Keratinocyte (primary cell): ENCODE measurements around the gene GNG13. TPM values are rescaled to one million over a fixed set of nuclear protein-coding genes. Genes with fewer than 3 reads are reported as not detected.

Source experiments
- DNase-seq: peaks from one replicate; pipeline ENCODE4 v3.0.0-alpha.2; 2011; ENCODE audit warnings: low read depth, missing footprints, low spot score
- FAIRE-seq: peaks from 2 replicates; lab custom pipeline; 2011; peaks lifted over from hg19 to GRCh38; lab: Jason Lieb, UNC
- H2AFZ ChIP-seq: 2 replicates; pipeline ENCODE4 v1.6.0; 2012; ENCODE audit warnings: low read length, control low read depth, inconsistent platforms; ENCODE audit not compliant: control insufficient read depth
- H3K27ac ChIP-seq: 2 replicates; pipeline ENCODE4 v1.5.1; 2011; ENCODE audit warnings: low read length; ENCODE audit not compliant: control insufficient read depth, insufficient read depth
- H3K27me3 ChIP-seq: 3 replicates; pipeline ENCODE4 v1.6.0; 2011; ENCODE audit warnings: low read length; ENCODE audit not compliant: control insufficient read depth, insufficient read depth; ENCODE audit errors: extremely low read depth
- H3K36me3 ChIP-seq, 2 experiments: 2 replicates in 1 of 2; 3 replicates in 1 of 2; pipeline ENCODE4 v1.5.1; 2011; ENCODE audit warnings: low read length in 2 of 2, mild to moderate bottlenecking in 1 of 2; ENCODE audit not compliant: control insufficient read depth in 2 of 2, insufficient read depth in 2 of 2; ENCODE audit errors: extremely low read depth in 1 of 2
- H3K4me1 ChIP-seq: 3 replicates; pipeline ENCODE4 v1.5.1; 2011; ENCODE audit warnings: low read length; ENCODE audit not compliant: control insufficient read depth, insufficient read depth; ENCODE audit errors: extremely low read depth
- H3K4me2 ChIP-seq: 3 replicates; pipeline ENCODE4 v1.6.0; 2011; ENCODE audit warnings: low read depth, low read length; ENCODE audit not compliant: control insufficient read depth, insufficient read depth; ENCODE audit errors: extremely low read depth
- H3K4me3 ChIP-seq, 3 experiments: fragments of 200-600 bp in 1 of 3; sonication (generic) in 1 of 3; 2 replicates in 2 of 3; 3 replicates in 1 of 3; pipeline ENCODE4 v1.5.1; 2011 to 2016; ENCODE audit warnings: low read length in 3 of 3, mild to moderate bottlenecking in 3 of 3, control low read depth in 2 of 3, inconsistent platforms in 1 of 3, low read depth in 1 of 3, mixed read lengths in 1 of 3, mixed run types in 1 of 3, moderate library complexity in 1 of 3; ENCODE audit not compliant: control insufficient read depth in 2 of 3, insufficient read depth in 2 of 3; ENCODE audit errors: extremely low read depth in 1 of 3
- H3K79me2 ChIP-seq: 2 replicates; pipeline ENCODE4 v1.6.0; 2012; ENCODE audit warnings: low read length; ENCODE audit not compliant: control insufficient read depth, insufficient read depth
- H3K9ac ChIP-seq: 3 replicates; pipeline ENCODE4 v1.6.0; 2011; ENCODE audit warnings: low read length; ENCODE audit not compliant: control insufficient read depth, insufficient read depth; ENCODE audit errors: extremely low read depth
- H3K9me1 ChIP-seq: 3 replicates; pipeline ENCODE4 v1.6.0; 2011; ENCODE audit warnings: low read length; ENCODE audit not compliant: control insufficient read depth, insufficient read depth; ENCODE audit errors: extremely low read depth
- H3K9me3 ChIP-seq: 2 replicates; pipeline ENCODE4 v1.5.1; 2012; ENCODE audit warnings: low read depth, low read length; ENCODE audit not compliant: control insufficient read depth
- H4K20me1 ChIP-seq: 3 replicates; pipeline ENCODE4 v1.6.0; 2011; ENCODE audit warnings: low read length; ENCODE audit not compliant: control insufficient read depth, insufficient read depth; ENCODE audit errors: extremely low read depth
- EZH2 ChIP-seq: IDR thresholded peaks from one replicate; pipeline ENCODE4 v1.6.1; 2012; ENCODE audit warnings: inconsistent platforms, mild to moderate bottlenecking, low read length, moderate library complexity
- dilution Hi-C: fragments of 300-500 bp; cut with MboI; formaldehyde crosslinking; loops from one replicate; pipeline ENCODE4 v1.7.0; 2020; ENCODE audit warnings: low sequenced_read_pairs; ENCODE audit not compliant: extremely low pct_ligation_motif_present
- polyA plus RNA-seq, 5 experiments: library from polyadenylated mRNA; depleted of rRNA in 3 of 5; stranded (reverse) in 3 of 5; stranded (forward) in 1 of 5; unstranded in 1 of 5; fragments of >200 nt; gene quantifications; 1 replicate in 1 of 5; 2 replicates in 3 of 5; 3 replicates in 1 of 5; pipeline versions ENCODE4 v1.2.1 to v1.2.3, GENCODE V29; 2011 to 2012; ENCODE audit warnings: missing spikeins in 2 of 5, low read depth in 1 of 5, low replicate concordance in 1 of 5
- TF ChIP-seq, protein P1 (sequence below), 3 experiments: IDR thresholded peaks in 1 of 3; conservative IDR thresholded peaks in 1 of 3; optimal IDR thresholded peaks in 1 of 3; 2 replicates in 2 of 3; 3 replicates in 1 of 3; pipeline versions ENCODE3 to v1.5.1; 2011; ENCODE audit warnings: low read length in 3 of 3, mild to moderate bottlenecking in 3 of 3, moderate library complexity in 2 of 3, control low read depth in 1 of 3, inconsistent platforms in 1 of 3; ENCODE audit not compliant: insufficient read depth in 2 of 3; ENCODE audit errors: extremely low read depth in 1 of 3

GNG13 gene
- polyA plus RNA-seq, 1 donor (not counting 4 experiments of a cell fraction or from before 2014, with no cell fraction given): not detected

DNA sequence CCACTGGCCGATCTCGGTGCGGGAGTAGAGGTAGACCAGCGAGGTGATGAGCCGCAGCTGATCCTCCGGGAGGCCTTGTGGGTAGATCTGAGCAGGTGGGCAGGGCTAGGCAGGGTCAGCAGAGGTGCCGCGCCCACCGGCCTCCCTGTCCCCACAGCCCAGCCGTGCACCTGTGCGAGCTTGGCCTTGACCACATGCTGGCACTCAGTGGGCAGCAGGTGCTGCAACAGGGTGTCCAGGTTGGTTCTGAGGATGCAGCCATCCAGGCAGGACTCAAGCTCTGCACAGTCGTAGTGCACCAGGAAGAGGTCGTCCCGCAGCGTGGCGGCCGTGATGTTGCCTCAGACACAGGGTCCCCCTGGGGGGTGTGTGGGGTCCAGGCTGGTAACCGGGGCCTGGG lies 27.6 kb downstream of the GNG13 start:
- Histone ChIP-seq H3K4me1 (peaks cover 4% of the 10 kb centered on the region), H3K4me3 (no peak overlapping the region), H3K79me2 (no peaks in the 10 kb centered on the region), H2AFZ (no peak overlapping the region), H3K9me3 (no peaks in the 10 kb centered on the region), H3K27me3 (no peaks in the 10 kb centered on the region), H3K27ac (no peak overlapping the region), H3K36me3 (no peaks in the 10 kb centered on the region), H3K4me2 (no peak overlapping the region), H3K9me1 (no peaks in the 10 kb centered on the region), H4K20me1 (no peaks in the 10 kb centered on the region), H3K9ac (no peak overlapping the region)
- FAIRE-seq (no peak), DNase-seq (no peak)
- dilution Hi-C loops: no loop called here
- TF ChIP-seq EZH2: no peak
- TF ChIP-seq, protein P1, sequence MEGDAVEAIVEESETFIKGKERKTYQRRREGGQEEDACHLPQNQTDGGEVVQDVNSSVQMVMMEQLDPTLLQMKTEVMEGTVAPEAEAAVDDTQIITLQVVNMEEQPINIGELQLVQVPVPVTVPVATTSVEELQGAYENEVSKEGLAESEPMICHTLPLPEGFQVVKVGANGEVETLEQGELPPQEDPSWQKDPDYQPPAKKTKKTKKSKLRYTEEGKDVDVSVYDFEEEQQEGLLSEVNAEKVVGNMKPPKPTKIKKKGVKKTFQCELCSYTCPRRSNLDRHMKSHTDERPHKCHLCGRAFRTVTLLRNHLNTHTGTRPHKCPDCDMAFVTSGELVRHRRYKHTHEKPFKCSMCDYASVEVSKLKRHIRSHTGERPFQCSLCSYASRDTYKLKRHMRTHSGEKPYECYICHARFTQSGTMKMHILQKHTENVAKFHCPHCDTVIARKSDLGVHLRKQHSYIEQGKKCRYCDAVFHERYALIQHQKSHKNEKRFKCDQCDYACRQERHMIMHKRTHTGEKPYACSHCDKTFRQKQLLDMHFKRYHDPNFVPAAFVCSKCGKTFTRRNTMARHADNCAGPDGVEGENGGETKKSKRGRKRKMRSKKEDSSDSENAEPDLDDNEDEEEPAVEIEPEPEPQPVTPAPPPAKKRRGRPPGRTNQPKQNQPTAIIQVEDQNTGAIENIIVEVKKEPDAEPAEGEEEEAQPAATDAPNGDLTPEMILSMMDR (optimal IDR thresholded peaks at IDR 0.05 in 1 of 3, IDR thresholded peaks at IDR 0.05 in 1 of 3, conservative IDR thresholded peaks at IDR 0.05 in 1 of 3; ENCODE audit: extremely low read depth in 1 of 3, insufficient read depth in 2 of 3, low read length in 3 of 3): no peak

- Histone ChIP-seq H2AFZ (no peak overlapping the region), H4K20me1 (no peaks in the 10 kb centered on the region), H3K4me1 (no peaks in the 10 kb centered on the region), H3K9me1 (no peaks in the 10 kb centered on the region), H3K27ac (no peak overlapping the region), H3K4me3 (no peak overlapping the region), H3K9ac (no peak overlapping the region), H3K9me3 (no peaks in the 10 kb centered on the region), H3K27me3 (peaks cover 3% of the 10 kb centered on the region), H3K4me2 (no peak overlapping the region), H3K79me2 (no peaks in the 10 kb centered on the region), H3K36me3 (no peaks in the 10 kb centered on the region)
- DNase-seq (no peak), FAIRE-seq (no peak)
- dilution Hi-C loops: no loop called here
- TF ChIP-seq, protein P1 (optimal IDR thresholded peaks at IDR 0.05 in 1 of 3, IDR thresholded peaks at IDR 0.05 in 1 of 3, conservative IDR thresholded peaks at IDR 0.05 in 1 of 3; ENCODE audit: extremely low read depth in 1 of 3, insufficient read depth in 2 of 3, low read length in 3 of 3): no peak
- no peak for TF ChIP-seq EZH2
These were observed 30.1 kb downstream of the GNG13 start for GRCh38 chr16:770411-770810.
